ENCODE measurements around the gene HOXC9.

The HOXC9 gene

DNA sequence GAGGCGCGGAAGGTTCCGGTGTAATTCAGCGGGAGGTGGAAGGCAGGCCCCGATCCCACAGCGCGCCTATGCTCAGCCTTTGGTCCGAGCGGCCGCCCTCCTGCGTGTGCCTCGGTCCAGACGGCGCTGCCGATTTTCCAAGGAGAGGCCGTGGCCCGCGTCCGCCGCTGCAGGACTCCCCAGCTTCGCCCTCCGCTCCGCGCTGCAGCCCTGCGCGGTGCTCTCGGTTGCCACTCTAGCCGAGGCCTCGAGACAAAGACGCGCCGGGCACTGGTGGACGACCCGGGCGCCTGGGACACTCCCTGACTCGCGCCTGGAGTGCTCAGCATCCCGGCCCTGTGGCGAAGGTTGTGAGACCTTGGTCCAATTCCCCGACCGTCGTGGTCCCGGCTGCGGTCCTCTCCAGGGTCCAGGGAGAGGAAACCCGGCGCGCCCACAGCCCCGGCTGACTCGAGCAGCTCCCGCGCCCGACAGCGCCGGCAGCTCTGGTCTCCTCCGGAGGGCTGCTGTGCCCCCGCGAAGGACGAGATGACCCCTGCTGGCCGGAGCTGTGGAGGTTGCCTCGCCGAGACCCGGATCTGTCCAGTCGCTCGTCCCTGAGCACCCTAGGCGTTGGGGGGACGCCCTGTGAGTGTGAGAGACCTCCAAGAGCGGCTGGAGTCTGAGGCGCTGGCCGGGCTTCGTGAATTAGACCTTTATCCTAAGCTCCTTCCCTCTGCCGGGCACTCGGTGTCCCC is 38.8 kb upstream of the HOXC9 start:
- in situ Hi-C loops (cut with MboI; ENCODE audit: low pct_unique_long_range_greater_than_20kb, low sequenced_read_pairs): no loop called here
- DNase-seq: no peak

DNA sequence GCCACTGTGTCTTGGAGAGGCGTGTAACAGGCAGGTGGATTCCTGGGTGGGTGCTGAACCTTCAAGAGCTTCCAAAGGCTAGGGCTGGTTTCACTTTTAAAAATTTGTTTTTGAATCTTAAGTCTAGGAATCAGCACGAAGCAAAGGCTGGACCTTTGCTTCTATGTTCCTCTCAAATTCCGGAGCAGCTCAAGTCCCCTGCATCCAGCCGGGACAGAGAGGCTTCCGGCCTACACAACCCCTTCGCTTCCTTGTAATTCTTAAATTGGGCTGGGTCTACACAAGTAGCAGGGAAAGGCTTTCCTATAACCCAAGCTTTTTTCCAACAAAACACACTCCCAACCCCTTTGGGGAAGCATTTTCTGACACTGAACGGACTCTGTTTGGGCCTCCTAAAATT is 37.0 kb upstream of the HOXC9 start:
- in situ Hi-C loops (cut with MboI; ENCODE audit: low pct_unique_long_range_greater_than_20kb, low sequenced_read_pairs): no loop called here
- DNase-seq: no peak

DNA sequence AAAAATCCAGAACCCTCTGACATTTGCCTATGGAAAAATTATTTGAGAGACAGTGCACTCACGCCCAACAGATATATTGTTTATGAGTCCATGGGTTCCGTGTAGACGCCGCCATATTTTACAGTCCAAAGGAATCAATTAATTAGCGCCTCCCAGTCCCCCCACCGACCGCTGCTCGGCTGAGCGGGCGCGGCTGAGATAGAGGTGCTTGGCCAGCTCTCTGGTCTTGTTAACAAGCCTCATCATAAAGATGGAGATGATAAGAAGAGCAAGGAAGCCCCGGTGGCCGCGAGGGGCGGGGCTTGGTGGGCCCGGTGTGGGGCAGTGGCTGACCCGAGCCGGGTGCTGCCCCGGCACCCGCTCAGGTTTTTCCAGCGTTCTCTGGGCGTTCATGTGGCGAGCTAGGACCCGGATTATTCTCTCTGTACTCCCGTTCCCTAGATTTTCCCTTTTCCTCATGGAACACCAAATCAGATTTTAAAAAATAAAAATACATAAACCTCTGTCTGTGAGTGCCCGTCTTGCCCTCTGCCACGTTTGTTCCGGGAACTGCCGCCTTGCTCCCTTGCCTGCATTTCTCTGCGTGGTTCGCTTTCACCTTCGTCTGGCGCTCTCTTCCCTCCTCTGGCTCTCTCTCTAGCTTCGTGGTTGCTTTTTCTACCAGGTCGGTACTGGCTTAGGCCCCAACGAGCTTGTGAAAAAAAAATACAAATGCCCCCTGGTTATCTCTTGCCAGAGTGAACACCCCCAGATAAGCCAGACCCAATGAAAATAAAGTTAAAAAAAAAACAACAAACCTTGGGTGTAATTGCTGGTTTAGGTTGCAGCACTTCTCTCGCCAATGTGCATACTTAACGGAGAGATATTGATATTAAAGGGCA is 36.3 kb upstream of the HOXC9 start:
- in situ Hi-C loops (cut with MboI; ENCODE audit: low pct_unique_long_range_greater_than_20kb, low sequenced_read_pairs): no loop called here
- DNase-seq: no peak

DNA sequence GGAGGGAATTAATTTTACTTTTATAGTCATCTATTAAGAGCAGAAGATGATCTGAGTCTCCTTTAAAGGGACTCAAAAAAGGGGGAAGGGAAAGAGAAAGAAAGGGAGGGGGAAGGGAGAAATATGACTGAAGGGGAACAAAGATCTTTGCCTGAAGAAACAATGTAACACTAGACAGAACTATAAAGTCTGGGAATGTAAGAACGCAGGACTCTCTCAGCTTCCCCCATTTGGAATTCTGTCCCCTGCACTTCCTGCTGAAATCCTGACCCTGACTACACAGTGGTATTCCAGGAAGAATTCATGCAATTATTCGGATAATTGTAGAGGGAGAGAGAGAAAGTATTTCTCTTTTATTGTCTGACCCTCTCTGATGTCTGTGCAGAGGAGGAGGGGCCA is 35.6 kb upstream of the HOXC9 start:
- in situ Hi-C loops (cut with MboI; ENCODE audit: low pct_unique_long_range_greater_than_20kb, low sequenced_read_pairs): no loop called here
- no peak for DNase-seq

DNA sequence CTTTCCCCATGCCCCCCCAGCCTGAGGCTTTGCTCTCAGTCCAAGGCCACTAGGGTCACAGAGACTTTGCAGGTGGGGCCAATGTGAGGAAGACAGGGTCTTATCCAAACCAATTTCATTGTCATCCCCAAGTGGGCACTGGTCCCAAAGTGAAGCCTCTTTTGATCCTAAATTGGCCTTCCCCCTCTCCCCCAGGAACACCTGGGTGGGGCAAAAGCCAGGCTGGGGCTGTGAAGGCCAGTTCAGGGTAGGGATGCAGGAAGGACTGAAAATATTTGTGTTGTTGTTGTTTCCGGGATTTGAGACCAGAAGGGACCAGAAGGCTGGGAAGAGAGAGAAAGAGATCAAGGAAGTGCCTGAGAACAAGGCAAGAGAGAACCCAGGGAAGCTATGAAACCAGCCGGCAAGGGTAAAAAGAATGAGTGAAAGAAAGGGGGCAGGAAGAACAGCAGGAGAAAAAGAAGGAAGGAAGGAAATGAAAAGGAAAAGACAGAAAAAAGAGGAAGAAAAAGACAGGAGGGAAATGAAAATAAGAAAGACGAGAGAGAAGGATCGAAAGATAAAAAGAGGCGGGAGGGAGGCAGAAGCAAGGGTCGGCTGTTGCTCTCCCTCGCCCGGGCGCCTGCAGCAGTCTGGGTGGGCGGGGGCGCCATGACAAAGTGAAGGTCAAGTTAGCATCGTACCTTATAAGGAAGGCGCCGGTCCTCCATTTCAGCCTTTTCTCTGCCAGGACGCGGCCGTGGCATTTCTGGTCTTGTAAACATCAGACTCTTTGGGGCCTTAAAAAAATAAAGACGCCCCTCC is 34.5 kb upstream of the HOXC9 start:
- no peak for DNase-seq
- in situ Hi-C loops (cut with MboI; ENCODE audit: low pct_unique_long_range_greater_than_20kb, low sequenced_read_pairs): no loop called here

DNA sequence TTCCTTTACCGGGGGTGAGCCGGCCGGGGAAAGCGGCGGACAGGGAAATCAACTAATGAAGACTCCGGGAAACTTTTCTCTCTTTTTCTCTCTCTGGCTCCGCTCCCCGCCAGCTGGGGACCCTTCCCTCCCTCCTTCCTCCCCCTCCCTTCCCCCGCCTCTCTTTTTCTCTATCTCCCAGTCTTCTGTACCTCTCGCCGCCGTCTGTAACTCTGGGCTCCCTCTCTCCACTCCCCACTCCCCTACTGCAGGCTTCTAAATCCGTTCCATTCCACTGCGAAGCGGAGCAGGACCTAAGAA is 33.9 kb upstream of the HOXC9 start:
- in situ Hi-C loops (cut with MboI; ENCODE audit: low pct_unique_long_range_greater_than_20kb, low sequenced_read_pairs): no loop called here
- DNase-seq: no peak

GRCh38 chr12:53966385-53967133 is 33.4 kb upstream of the HOXC9 start:
- no peak for DNase-seq
- in situ Hi-C loops (cut with MboI; ENCODE audit: low pct_unique_long_range_greater_than_20kb, low sequenced_read_pairs): no loop called here

DNA sequence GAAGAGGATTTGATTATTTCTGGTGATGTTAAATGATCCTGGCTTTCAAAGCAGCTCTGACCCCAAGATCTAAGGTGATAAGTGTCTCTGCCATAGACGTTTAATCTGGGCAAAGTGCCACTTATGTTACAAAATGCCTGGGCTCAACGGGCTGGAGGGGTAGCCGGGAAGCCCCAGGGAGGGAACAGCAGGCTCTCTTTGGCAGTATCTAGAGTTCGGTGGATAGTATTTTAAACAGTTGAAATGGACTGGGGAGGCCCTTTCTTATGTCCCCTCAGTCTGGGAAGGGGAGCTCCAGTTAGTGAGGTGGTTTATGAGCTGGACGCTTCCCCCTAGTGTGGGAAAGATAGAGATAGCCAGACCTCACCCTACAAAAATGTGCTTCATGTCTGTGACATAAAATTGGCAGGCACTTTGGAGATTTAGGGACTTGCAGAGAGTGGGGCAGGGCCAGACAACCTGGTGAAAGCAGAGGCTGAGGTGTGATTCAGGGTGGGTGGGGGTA is 32.5 kb upstream of the HOXC9 start:
- no peak for DNase-seq
- in situ Hi-C loops (cut with MboI; ENCODE audit: low pct_unique_long_range_greater_than_20kb, low sequenced_read_pairs): no loop called here

GRCh38 chr12:53968214-53969127 is 31.5 kb upstream of the HOXC9 start:
- no peak for DNase-seq
- in situ Hi-C loops (cut with MboI; ENCODE audit: low pct_unique_long_range_greater_than_20kb, low sequenced_read_pairs): no loop called here

- in situ Hi-C loops (cut with MboI; ENCODE audit: low pct_unique_long_range_greater_than_20kb, low sequenced_read_pairs): no loop called here
- DNase-seq: no peak
Measured at GRCh38 chr12:53969588-53970259, 30.2 kb upstream of the HOXC9 start.

DNA sequence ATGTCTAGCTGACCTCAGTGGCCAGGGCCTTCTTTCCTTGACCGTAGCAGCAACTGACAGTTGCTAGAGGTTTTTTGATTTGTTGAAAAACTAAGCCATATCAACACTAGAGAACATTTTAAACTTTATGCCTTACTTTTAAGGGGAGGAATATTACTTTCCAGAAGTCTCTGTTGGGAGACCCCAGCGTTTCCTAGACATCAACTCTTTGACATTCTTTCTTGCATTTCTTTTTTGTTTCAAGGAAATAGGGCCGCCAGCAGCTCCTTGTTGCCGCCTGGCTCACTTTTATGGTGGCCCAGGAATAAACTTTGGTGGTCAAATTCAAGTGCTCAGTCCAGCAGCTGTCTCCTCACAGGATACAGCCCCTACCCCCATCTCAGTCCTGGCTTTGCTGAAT is 29.5 kb upstream of the HOXC9 start:
- in situ Hi-C loops (cut with MboI; ENCODE audit: low pct_unique_long_range_greater_than_20kb, low sequenced_read_pairs): no loop called here
- DNase-seq: no peak

- in situ Hi-C loops (cut with MboI; ENCODE audit: low pct_unique_long_range_greater_than_20kb, low sequenced_read_pairs): no loop called here
- no peak for DNase-seq
Measured at GRCh38 chr12:53971129-53971528, 28.8 kb upstream of the HOXC9 start.

DNA sequence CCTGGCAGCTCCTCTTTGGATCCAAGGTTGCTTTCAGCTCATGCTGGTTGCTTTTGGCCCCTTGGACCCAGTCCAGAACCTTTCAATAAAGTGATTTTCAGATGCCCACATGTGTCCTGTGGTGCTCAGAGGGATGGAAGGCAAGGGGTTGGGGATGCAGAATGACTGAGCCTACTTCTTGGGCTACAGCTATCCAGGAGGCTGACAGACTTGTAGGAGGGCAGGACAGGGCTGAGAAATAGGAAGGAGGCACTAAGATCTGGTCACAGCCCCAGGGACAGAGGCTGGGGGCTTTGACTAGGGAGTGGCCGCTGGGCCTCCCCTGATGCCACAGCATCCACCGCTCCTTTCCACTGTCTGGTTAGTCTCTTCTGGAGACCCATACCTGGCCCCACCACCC is 28.3 kb upstream of the HOXC9 start:
- DNase-seq: no peak
- in situ Hi-C loops (cut with MboI; ENCODE audit: low pct_unique_long_range_greater_than_20kb, low sequenced_read_pairs): no loop called here

DNA sequence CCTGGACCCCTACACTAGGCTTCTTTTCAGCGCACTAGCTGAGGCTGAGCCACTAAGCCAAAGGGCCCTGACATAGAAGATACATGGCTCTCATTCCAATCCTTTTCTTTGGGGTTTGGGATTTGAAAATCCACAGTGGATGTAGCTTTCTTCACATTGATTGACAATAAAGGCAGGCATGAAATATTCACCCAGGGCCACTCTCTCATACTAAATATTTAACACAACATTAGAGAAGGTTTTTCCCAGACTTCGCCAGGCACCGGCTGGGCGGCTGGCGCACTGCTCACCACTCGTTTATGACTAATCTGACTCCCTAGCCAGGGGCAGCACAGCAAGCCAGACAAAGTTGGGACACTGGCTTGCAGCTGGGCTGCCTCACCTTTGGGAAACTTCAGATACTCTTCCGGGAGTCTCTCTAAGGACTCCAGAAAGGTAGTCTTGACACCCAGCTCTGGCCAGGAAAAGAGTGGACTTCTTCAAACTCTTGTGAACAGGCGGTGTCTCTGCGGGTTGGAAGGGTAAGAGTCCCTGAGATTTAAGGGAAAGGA is 27.7 kb upstream of the HOXC9 start:
- DNase-seq: no peak
- in situ Hi-C loops (cut with MboI; ENCODE audit: low pct_unique_long_range_greater_than_20kb, low sequenced_read_pairs): no loop called here

DNA sequence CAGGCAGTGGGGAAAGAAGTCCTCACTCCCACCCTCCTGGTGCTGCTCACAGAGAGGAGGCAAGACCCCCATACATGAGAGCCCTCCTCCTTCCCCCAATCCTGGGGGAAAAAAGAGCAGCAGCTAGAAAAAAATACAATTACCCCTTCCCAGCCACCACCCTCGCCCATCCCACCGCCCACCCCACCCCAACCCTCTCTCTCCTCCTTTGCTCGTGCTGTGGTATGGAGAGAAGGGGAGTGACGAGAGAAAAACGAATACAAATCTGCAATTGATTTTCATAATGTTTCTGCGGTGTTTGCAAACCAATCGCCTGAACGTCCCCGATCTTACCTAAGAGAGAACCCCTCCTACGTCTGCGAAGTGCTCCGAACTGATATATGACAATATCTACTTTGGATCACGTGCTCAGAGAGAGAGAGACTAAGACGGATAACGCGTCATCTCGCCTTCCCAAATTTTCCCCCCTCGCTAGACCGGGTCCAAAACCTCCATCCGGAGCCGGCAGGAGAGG is 27.2 kb upstream of the HOXC9 start, which contains the start of gene HOXC11:
TSS of gene HOXC11 (plus strand) at position 405 of the 514 bp plus-strand sequence. CDS start 116 bp downstream, outside the sequence.
- no peak for DNase-seq
- in situ Hi-C loops (cut with MboI; ENCODE audit: low pct_unique_long_range_greater_than_20kb, low sequenced_read_pairs): no loop called here

- in situ Hi-C loops (cut with MboI; ENCODE audit: low pct_unique_long_range_greater_than_20kb, low sequenced_read_pairs): no loop called here
- no peak for DNase-seq
Measured at GRCh38 chr12:53973236-53974042, 26.5 kb upstream of the HOXC9 start.

Measured in KBM-7 (cell line).